ENCODE measurements around the gene ARHGAP19. TPM values are rescaled to one million over a fixed set of nuclear protein-coding genes. Genes with fewer than 3 reads are reported as not detected.

Gene ARHGAP19
- total and polyA plus RNA-seq, 9 of the 15 experiments (the other 6 are each of a cell fraction or from before 2014, with no cell fraction given), result 14.8 to 49.5 (median 26.8) TPM

- no peak for TF ChIP-seq ARID3A (IDR thresholded peaks at IDR 0.05; ENCODE audit: borderline replicate concordance, low read depth, low read length)
- TF ChIP-seq ZNF232 (CRISPR knock-in tag; IDR thresholded peaks at IDR 0.05), result no peak
- TF ChIP-seq, protein P1, sequence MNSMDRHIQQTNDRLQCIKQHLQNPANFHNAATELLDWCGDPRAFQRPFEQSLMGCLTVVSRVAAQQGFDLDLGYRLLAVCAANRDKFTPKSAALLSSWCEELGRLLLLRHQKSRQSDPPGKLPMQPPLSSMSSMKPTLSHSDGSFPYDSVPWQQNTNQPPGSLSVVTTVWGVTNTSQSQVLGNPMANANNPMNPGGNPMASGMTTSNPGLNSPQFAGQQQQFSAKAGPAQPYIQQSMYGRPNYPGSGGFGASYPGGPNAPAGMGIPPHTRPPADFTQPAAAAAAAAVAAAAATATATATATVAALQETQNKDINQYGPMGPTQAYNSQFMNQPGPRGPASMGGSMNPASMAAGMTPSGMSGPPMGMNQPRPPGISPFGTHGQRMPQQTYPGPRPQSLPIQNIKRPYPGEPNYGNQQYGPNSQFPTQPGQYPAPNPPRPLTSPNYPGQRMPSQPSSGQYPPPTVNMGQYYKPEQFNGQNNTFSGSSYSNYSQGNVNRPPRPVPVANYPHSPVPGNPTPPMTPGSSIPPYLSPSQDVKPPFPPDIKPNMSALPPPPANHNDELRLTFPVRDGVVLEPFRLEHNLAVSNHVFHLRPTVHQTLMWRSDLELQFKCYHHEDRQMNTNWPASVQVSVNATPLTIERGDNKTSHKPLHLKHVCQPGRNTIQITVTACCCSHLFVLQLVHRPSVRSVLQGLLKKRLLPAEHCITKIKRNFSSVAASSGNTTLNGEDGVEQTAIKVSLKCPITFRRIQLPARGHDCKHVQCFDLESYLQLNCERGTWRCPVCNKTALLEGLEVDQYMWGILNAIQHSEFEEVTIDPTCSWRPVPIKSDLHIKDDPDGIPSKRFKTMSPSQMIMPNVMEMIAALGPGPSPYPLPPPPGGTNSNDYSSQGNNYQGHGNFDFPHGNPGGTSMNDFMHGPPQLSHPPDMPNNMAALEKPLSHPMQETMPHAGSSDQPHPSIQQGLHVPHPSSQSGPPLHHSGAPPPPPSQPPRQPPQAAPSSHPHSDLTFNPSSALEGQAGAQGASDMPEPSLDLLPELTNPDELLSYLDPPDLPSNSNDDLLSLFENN (IDR thresholded peaks at IDR 0.05; ENCODE audit: low read depth in 2 of 2, low read length in 2 of 2), result no peak
- peak; percentile 50 to 89 (median 77) for TF ChIP-seq YY1 (IDR thresholded peaks at IDR 0.05; ENCODE audit: borderline replicate concordance in 1 of 3, control insufficient read depth in 1 of 3, extremely low read depth in 1 of 3, insufficient read depth in 3 of 3, insufficient read length in 1 of 3, insufficient replicate concordance in 2 of 3, low read depth in 1 of 3, low read length in 2 of 3)
- peak; percentile 76 for TF ChIP-seq TAF1 (IDR thresholded peaks at IDR 0.05; ENCODE audit: control insufficient read depth, extremely low read depth, insufficient read depth, low read length, severe bottlenecking)
- no peak for TF ChIP-seq XRCC3 (IDR thresholded peaks at IDR 0.05)
- TF ChIP-seq SMAD1 (IDR thresholded peaks at IDR 0.05; ENCODE audit: low read depth, low read length, partially characterized antibody), result peak; percentile 24
- no peak for TF ChIP-seq POLR3G (IDR thresholded peaks at IDR 0.05; ENCODE audit: extremely low read depth, insufficient read length, insufficient replicate concordance)
- TF ChIP-seq EP300 (IDR thresholded peaks at IDR 0.05; ENCODE audit: low read length), result 0 out of 2 replicates have a peak, but pooled peaks have one; percentile 16
- TF ChIP-seq HOXB6 (CRISPR knock-in tag; IDR thresholded peaks at IDR 0.05; ENCODE audit: borderline replicate concordance), result no peak
- no peak for TF ChIP-seq TSHZ1 (CRISPR knock-in tag; IDR thresholded peaks at IDR 0.05)
- no peak for TF ChIP-seq ZNF444 (CRISPR knock-in tag; IDR thresholded peaks at IDR 0.05)
- TF ChIP-seq JUND (IDR thresholded peaks at IDR 0.05; ENCODE audit: borderline replicate concordance, low read depth, low read length), result peak; percentile 33; the same call in 1 of the 2 replicates
- TF ChIP-seq JUND (tag; IDR thresholded peaks at IDR 0.05; ENCODE audit: borderline replicate concordance, low read depth, low read length), result no peak
- TF ChIP-seq JUN (IDR thresholded peaks at IDR 0.05; ENCODE audit: borderline replicate concordance, low read depth, low read length), result 0 out of 2 replicates have a peak, but pooled peaks have one; percentile 5
- TF ChIP-seq JUN (CRISPR knock-in tag; IDR thresholded peaks at IDR 0.05; ENCODE audit: borderline replicate concordance), result no peak
- TF ChIP-seq TCF3 (CRISPR knock-in tag; IDR thresholded peaks at IDR 0.05), result no peak
- peak; percentile 77 for TF ChIP-seq GATAD2A (IDR thresholded peaks at IDR 0.05)
These were observed at the start of gene ARHGAP19 (continued) for GRCh38 chr10:97292097-97292861.

Measured in K562 (cell line).